Ascending aorta (tissue), 2 donors: ENCODE data around the gene CHRM4. TPM values are rescaled to one million over a fixed set of nuclear protein-coding genes. Genes with fewer than 3 reads are reported as not detected.

ENCODE experiments used
- DNase-seq, 2 donors: peaks; one replicate each; pipeline ENCODE4 v3.0.0-alpha.2; 2019; ENCODE audit warnings: low spot score in 2 of 2
- H3K27ac ChIP-seq, 2 donors: fragments of 200-600 bp; sonication (generic); one replicate each; pipeline ENCODE4 v1.5.1; 2016 to 2017; ENCODE audit warnings: mild to moderate bottlenecking in 1 of 2
- H3K27me3 ChIP-seq: fragments of 200-600 bp; sonication (generic); one replicate; pipeline ENCODE4 v1.5.1; 2017
- H3K36me3 ChIP-seq, 2 donors: fragments of 200-600 bp; sonication (generic); one replicate each; pipeline ENCODE4 v1.5.1; 2016
- H3K4me1 ChIP-seq, 2 donors: fragments of 200-600 bp; sonication (generic); one replicate each; pipeline ENCODE4 v1.5.1; 2016 to 2017; ENCODE audit warnings: mild to moderate bottlenecking in 1 of 2
- H3K4me3 ChIP-seq, 2 donors: fragments of 200-600 bp; sonication (generic); one replicate each; pipeline ENCODE4 v1.5.1; 2016 to 2017; ENCODE audit warnings: mild to moderate bottlenecking in 1 of 2
- H3K9me3 ChIP-seq, 2 donors: fragments of 200-600 bp; sonication (generic); one replicate each; pipeline ENCODE4 v1.5.1; 2016
- CTCF ChIP-seq, 3 experiments: fragments of 200-600 bp in 2 of 3; fragments of 450-650 bp in 1 of 3; sonication (generic) in 2 of 3; IDR thresholded peaks; one replicate each; pipeline ENCODE4 v1.5.1; 2016 to 2019; ENCODE audit warnings: antibody characterized with exemption in 3 of 3, mild to moderate bottlenecking in 1 of 3, moderate library complexity in 1 of 3
- intact Hi-C: fragments of 100-400 bp; cut with DNase I; formaldehyde crosslinking; loops from one replicate; pipeline ENCODE4 v1.15.1; 2023
- total RNA-seq: library from RNA; depleted of rRNA; stranded (reverse); fragments of >200 nt; gene quantifications from one replicate; pipeline ENCODE4 v1.1.0, GENCODE V29; 2016

Gene CHRM4
- total RNA-seq, 1 donor from 2014 or later, result not detected

DNA sequence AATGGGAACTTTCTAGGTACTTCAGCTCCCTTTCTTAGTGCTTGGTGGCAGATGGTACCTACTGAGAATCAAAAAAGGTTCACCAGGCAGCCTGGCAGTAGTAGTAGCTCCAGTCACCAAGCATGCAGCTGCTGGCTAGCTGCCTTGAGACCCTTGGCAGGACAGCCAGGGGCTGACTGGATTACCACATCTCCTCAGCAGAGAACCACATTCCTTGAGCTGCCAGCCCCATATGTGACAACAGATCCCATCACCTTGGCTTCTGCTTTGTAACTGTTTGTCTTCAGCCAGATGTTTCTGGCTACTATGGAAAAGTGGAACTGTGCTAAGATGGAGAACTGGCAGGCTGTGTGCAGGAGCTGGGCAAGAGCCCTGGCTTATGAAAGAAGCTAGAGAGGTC lies 39.6 kb upstream of the CHRM4 start:
- intact Hi-C loops, result no loop called here
- no peak for TF ChIP-seq CTCF (IDR thresholded peaks at IDR 0.05)
- Histone ChIP-seq H3K9me3 (no peaks in the 10 kb centered on the region), H3K4me3 (no peak overlapping the region), H3K27me3 (no peaks in the 10 kb centered on the region), H3K36me3 (peaks cover 34 to 59% of the 10 kb centered on the region in 2 donors), H3K4me1 (no peaks in the 10 kb centered on the region), H3K27ac (no peak overlapping the region)
- DNase-seq, result no peak

DNA sequence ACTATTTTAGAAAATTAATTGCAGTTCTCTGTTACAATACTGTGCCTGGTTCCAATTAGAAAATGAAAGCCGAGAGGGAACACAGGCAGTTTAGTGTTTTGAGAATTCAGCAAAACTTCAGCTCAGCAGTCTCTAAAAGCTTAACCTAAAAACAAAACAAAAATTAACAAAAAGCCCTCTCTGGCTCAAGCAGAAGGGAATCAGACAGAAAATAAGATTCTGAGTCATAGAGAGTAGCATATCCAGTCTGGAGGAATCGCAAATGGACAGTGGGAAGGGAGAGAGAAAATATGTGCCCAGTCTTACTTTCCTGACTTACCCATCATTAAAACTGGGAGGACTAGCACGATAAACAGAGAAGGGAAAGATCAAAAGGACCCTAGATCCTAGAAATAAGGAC lies 38.1 kb upstream of the CHRM4 start:
- Histone ChIP-seq H3K4me3 (no peak overlapping the region), H3K9me3 (no peaks in the 10 kb centered on the region), H3K27ac (no peak overlapping the region), H3K27me3 (no peaks in the 10 kb centered on the region), H3K36me3 (peaks cover 34 to 58% of the 10 kb centered on the region in 2 donors), H3K4me1 (no peaks in the 10 kb centered on the region)
- TF ChIP-seq CTCF (IDR thresholded peaks at IDR 0.05), result no peak
- intact Hi-C loops, result no loop called here
- DNase-seq, result no peak

GRCh38 chr11:46427364-46427763 lies 35.8 kb upstream of the CHRM4 start:
- Histone ChIP-seq H3K27me3 (no peaks in the 10 kb centered on the region), H3K4me1 (no peaks in the 10 kb centered on the region), H3K27ac (no peak overlapping the region), H3K36me3 (peaks cover 20 to 38% of the 10 kb centered on the region in 2 donors), H3K9me3 (no peaks in the 10 kb centered on the region), H3K4me3 (no peak overlapping the region)
- TF ChIP-seq CTCF (IDR thresholded peaks at IDR 0.05), result no peak
- intact Hi-C loops, result no loop called here
- no peak for DNase-seq

DNA sequence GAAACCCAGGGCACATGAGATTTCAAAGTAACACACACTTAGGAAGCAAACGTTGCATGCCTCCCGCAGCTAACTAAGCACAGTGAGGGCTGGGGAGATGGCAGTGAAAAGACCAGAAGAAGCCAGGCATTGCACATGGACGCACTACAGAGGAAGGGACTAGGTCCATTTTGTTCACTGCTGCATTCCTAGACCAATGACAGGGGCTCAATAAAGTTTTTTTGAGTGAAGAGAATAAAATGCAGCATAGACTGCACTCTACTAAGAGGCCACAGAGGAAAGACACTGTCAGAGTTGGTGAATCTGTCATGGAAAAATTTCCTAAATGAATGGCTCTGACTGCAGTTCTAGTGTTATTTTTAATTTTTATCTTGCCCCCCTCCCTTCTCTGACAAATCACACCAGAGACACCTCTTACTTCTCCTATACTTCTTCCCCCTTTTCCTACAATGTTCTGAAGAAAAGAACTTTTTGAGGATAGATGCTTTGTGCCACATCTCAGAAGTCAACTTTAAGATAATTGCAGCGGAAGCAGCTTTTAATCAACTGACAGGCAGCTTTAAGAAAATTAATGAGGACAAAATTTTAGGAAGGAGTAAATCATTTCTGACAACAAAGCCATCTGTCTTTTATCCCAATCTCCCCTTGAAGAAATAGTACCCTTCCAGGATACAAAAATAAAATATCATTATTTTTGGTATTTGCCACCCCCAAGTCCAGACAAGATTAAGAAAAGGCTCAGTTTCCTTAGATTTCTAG lies 34.8 kb upstream of the CHRM4 start:
- TF ChIP-seq CTCF (IDR thresholded peaks at IDR 0.05), result no peak
- Histone ChIP-seq H3K36me3 (peaks cover 18 to 38% of the 10 kb centered on the region in 2 donors), H3K27me3 (no peaks in the 10 kb centered on the region), H3K4me1 (no peaks in the 10 kb centered on the region), H3K4me3 (no peak overlapping the region), H3K9me3 (no peaks in the 10 kb centered on the region), H3K27ac (no peak overlapping the region)
- no peak for DNase-seq
- intact Hi-C loops, result no loop called here

DNA sequence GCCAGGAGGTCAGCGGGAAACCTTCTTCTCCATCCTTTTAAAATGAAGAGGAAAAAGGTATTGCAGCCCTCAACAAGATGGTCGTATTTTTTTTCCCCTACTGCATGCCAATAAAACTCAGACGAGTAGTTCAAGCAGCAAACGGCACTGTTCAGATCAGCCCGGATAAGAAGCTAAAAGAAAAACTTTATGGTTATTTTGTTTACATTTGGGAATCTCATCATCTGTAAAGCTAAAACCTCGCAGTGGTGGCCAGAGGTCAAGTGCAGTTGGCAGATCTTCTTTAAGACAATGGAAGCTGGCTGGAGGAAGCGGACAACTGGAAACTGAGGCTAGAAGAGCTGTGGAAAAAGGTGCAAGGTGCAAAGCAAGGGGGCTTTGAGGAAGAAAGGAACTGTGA lies 31.0 kb upstream of the CHRM4 start:
- no peak for TF ChIP-seq CTCF (IDR thresholded peaks at IDR 0.05)
- Histone ChIP-seq H3K9me3 (no peaks in the 10 kb centered on the region), H3K4me3 (no peak overlapping the region), H3K27ac (no peak overlapping the region), H3K4me1 (no peaks in the 10 kb centered on the region), H3K36me3 (peaks cover 16 to 24% of the 10 kb centered on the region in 2 donors), H3K27me3 (no peaks in the 10 kb centered on the region)
- intact Hi-C loops, result no loop called here
- no peak for DNase-seq
